GM10847 (cell line): ENCODE data around the gene COL8A1.

Source experiments
- POLR2A ChIP-seq: IDR thresholded peaks from 2 replicates; pipeline ENCODE4 v1.6.1; 2011; ENCODE audit not compliant: insufficient read length; ENCODE audit errors: extremely low read depth

Gene COL8A1

DNA sequence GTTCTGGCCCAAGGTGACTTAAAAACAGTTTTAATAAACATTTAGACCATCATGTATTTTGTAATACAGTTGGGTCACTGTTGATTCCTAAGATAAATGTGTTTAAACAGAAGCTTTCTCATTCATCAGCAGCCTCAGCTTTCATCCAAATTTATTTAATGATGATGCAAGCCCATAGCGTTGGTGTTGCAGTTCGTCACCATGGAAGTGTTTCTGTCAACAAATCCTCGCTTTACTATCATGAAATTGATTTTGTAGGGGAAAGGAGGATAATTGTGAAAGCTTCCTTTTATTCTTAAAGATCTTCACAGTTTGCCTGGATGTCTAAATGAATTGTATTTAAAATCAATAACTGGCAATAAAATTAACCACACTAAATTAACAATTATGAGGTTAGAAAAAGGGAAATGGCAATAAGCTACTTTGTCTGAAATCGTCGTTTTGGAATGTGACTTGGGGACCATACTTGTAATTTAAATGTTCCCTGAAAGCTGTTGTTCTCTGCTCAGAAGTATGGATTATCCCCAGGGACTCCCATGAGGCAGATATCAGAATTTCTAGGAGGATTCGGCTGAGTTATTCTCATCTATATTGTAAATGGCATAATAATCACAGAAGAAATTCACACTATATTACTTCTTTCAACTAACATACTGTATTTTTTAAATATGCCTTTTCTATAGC lies 208.2 kb downstream of the COL8A1 start:
- TF ChIP-seq POLR2A = no peak

- no peak for TF ChIP-seq POLR2A
These were observed 210.0 kb downstream of the COL8A1 start for GRCh38 chr3:99848433-99848832.
